ENCODE measurements around the gene RGS11. TPM values are rescaled to one million over a fixed set of nuclear protein-coding genes. Genes with fewer than 3 reads are reported as not detected.

RGS11 gene
- total and polyA plus RNA-seq, 9 of the 15 experiments (the other 6 are each of a cell fraction or from before 2014, with no cell fraction given), result not detected

DNA sequence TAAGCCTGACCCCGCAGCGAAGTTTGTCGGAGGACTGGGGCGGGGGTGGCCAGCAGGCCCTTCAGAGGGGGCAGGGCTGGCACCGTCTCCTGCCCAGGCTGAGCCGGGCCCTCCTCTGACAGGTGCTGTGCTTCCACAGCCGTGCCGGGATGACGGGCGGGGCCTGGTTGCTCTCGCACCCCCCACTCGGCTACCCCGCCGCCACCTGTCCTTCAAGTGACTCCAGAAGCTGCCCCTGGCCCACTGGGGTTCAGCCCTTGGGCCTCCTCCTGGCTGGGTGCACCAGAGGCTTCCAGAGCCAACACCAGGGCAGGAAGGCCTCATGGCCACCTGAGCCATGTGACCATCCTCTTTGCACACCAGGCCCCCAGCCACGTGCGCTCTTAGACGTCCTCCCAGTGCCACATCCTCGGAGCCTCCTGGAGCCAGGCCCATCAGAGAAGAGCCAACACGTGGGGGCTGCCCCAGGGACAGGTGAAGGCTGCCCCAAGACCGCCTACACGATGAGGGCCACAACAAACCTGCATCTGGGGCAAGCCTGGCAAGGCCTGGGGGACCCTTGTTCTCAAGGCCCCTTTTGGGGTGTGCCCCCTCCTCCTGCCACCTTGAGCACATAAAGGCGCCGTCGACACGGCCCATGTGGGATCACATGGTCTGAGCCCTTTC lies 14.4 kb upstream of the RGS11 start:
- no peak for FAIRE-seq
- TF ChIP-seq ZNF3 (CRISPR knock-in tag; IDR thresholded peaks at IDR 0.05) (no peak), TSC22D4 (tag; IDR thresholded peaks at IDR 0.05) (no peak), SMARCB1 (IDR thresholded peaks at IDR 0.05; ENCODE audit: insufficient read length, low read depth) (no peak), KHSRP (IDR thresholded peaks at IDR 0.05) (no peak), HDAC2 (IDR thresholded peaks at IDR 0.05) (no peak), TBP (optimal IDR thresholded peaks at IDR 0.05; ENCODE audit: low read depth, low read length) (no peak), ZSCAN29 (IDR thresholded peaks at IDR 0.05) (no peak), KLF13 (tag; IDR thresholded peaks at IDR 0.05; ENCODE audit: borderline replicate concordance, low read depth) (no peak), HNRNPK (IDR thresholded peaks at IDR 0.05; ENCODE audit: low read depth, low read length, poor library complexity, severe bottlenecking) (no peak), KAT7 (CRISPR knock-in tag; IDR thresholded peaks at IDR 0.05; ENCODE audit: borderline replicate concordance) (no peak)
- TF ChIP-seq, protein P1, sequence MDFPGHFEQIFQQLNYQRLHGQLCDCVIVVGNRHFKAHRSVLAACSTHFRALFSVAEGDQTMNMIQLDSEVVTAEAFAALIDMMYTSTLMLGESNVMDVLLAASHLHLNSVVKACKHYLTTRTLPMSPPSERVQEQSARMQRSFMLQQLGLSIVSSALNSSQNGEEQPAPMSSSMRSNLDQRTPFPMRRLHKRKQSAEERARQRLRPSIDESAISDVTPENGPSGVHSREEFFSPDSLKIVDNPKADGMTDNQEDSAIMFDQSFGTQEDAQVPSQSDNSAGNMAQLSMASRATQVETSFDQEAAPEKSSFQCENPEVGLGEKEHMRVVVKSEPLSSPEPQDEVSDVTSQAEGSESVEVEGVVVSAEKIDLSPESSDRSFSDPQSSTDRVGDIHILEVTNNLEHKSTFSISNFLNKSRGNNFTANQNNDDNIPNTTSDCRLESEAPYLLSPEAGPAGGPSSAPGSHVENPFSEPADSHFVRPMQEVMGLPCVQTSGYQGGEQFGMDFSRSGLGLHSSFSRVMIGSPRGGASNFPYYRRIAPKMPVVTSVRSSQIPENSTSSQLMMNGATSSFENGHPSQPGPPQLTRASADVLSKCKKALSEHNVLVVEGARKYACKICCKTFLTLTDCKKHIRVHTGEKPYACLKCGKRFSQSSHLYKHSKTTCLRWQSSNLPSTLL (IDR thresholded peaks at IDR 0.05), result no peak
- Histone ChIP-seq H3K9ac (ENCODE audit: insufficient read depth in 1 of 2, low read depth in 2 of 2, low read length in 2 of 2) (peak overlapping the region in 1 of 2 experiments; percentile 13; a peak in 1 of 4 replicates), H3K36me3 (ENCODE audit: control insufficient read depth, insufficient read depth, low read length) (peaks cover 77% of the 10 kb centered on the region; the same call in 1 of the 3 replicates), H3K4me2 (ENCODE audit: insufficient read depth, low read length) (no peak overlapping the region), H3K4me1 (replicated peaks in 1 of 2; ENCODE audit: control insufficient read depth in 2 of 2, insufficient read depth in 2 of 2, low read length in 2 of 2) (peaks cover 0 to 26% of the 10 kb centered on the region in 2 experiments; a peak in 2 of 5 replicates), H3K27me3 (ENCODE audit: control insufficient read depth in 2 of 2, insufficient read depth in 2 of 2, low read length in 2 of 2) (no peaks in the 10 kb centered on the region), H3K9me1 (ENCODE audit: control insufficient read depth, insufficient read depth, low read length) (no peaks in the 10 kb centered on the region), H3K27ac (ENCODE audit: extremely low read depth, low read depth, low read length) (no peak overlapping the region), H3K9me3 (replicated peaks; ENCODE audit: control insufficient read depth, insufficient read depth, low read depth, low read length) (no peaks in the 10 kb centered on the region), H3K4me3 (no peak overlapping the region), H3K79me2 (ENCODE audit: control insufficient read depth, insufficient read depth, low read length) (no peaks in the 10 kb centered on the region), H2AFZ (ENCODE audit: low read depth, low read length) (no peak overlapping the region), H4K20me1 (replicated peaks; ENCODE audit: control insufficient read depth, insufficient read depth, low read length) (no peaks in the 10 kb centered on the region)
- no TSS peak for BruUV-seq (replicated peaks)
- ChIA-PET POLR2A (no interaction called here), CTCF (ENCODE audit: low intra/inter-chr PET ratio) (no interaction called here)
- ATAC-seq, result no peak
- intact Hi-C loops (cut with micrococcal nuclease) (no loop called here), in situ Hi-C loops (cut with MboI) (no loop called here)
- 92% methylated on average over 18 of the region's 25 CpGs for WGBS (ENCODE audit: insufficient coverage, low coverage, missing lambda C conversion rate)
- DNase-seq (ENCODE audit: extremely low read depth in 1 of 4, low spot score in 3 of 4), result no peak
